IMR-90 (cell line): ENCODE data around the gene ARPC4.
"Not testable (repeated sequence)": the region's sequence is repeated elsewhere in the genome, so short reads cannot be mapped to it uniquely, and the experiment has no call there.

Experiments
- BHLHE40 ChIP-seq: fragments of 150-350 bp; IDR thresholded peaks from 2 replicates; pipeline ENCODE4 v1.6.1; 2016; ENCODE audit warnings: mild to moderate bottlenecking, low read depth, low read length
- CEBPB ChIP-seq: IDR thresholded peaks from 2 replicates; pipeline ENCODE4 v1.6.1; 2012; ENCODE audit warnings: low read depth, low read length, improper control_type of control experiment
- CHD1 ChIP-seq: IDR thresholded peaks from 2 replicates; pipeline ENCODE4 v1.6.1; 2012; ENCODE audit warnings: low read depth, low read length, improper control_type of control experiment
- CTCF ChIP-seq: conservative IDR thresholded peaks from 2 replicates; pipeline ENCODE4 v1.5.1; 2012; ENCODE audit warnings: mild to moderate bottlenecking, low read depth, low read length, improper control_type of control experiment
- MAFK ChIP-seq: IDR thresholded peaks from 2 replicates; pipeline ENCODE4 v1.6.1; 2012; ENCODE audit warnings: low read depth, low read length, improper control_type of control experiment
- MAZ ChIP-seq: IDR thresholded peaks from 2 replicates; pipeline ENCODE4 v1.6.1; 2012; ENCODE audit warnings: low read depth, mild to moderate bottlenecking, low read length, improper control_type of control experiment, moderate library complexity, borderline replicate concordance
- MXI1 ChIP-seq: IDR thresholded peaks from 2 replicates; pipeline ENCODE4 v1.6.1; 2012; ENCODE audit warnings: low read depth, mild to moderate bottlenecking, low read length, moderate library complexity, borderline replicate concordance
- NFE2L2 ChIP-seq: fragments of 150-350 bp; IDR thresholded peaks from 2 replicates; pipeline ENCODE4 v1.6.1; 2016; ENCODE audit warnings: low read depth, mild to moderate bottlenecking, low read length
- POLR2A ChIP-seq: IDR thresholded peaks from 2 replicates; pipeline ENCODE4 v1.6.1; 2012; ENCODE audit warnings: mild to moderate bottlenecking, low read depth, low read length
- RAD21 ChIP-seq: IDR thresholded peaks from 2 replicates; pipeline ENCODE4 v1.6.1; 2012; ENCODE audit warnings: low read length, improper control_type of control experiment
- RCOR1 ChIP-seq: IDR thresholded peaks from 2 replicates; pipeline ENCODE4 v1.6.1; 2012; ENCODE audit warnings: mild to moderate bottlenecking, low read length, improper control_type of control experiment; ENCODE audit not compliant: insufficient replicate concordance
- RFX5 ChIP-seq: IDR thresholded peaks from 2 replicates; pipeline ENCODE4 v1.8.0; 2012; ENCODE audit warnings: low read depth, mild to moderate bottlenecking, low read length, moderate library complexity
- SMC3 ChIP-seq: fragments of 150-350 bp; IDR thresholded peaks from 2 replicates; pipeline ENCODE4 v1.6.1; 2016; ENCODE audit warnings: low read depth, mild to moderate bottlenecking, antibody characterized with exemption, low read length, moderate library complexity
- USF2 ChIP-seq: fragments of 150-350 bp; IDR thresholded peaks from 2 replicates; pipeline ENCODE4 v1.6.1; 2017; ENCODE audit warnings: mild to moderate bottlenecking, antibody characterized with exemption, low read length, low read depth

DNA sequence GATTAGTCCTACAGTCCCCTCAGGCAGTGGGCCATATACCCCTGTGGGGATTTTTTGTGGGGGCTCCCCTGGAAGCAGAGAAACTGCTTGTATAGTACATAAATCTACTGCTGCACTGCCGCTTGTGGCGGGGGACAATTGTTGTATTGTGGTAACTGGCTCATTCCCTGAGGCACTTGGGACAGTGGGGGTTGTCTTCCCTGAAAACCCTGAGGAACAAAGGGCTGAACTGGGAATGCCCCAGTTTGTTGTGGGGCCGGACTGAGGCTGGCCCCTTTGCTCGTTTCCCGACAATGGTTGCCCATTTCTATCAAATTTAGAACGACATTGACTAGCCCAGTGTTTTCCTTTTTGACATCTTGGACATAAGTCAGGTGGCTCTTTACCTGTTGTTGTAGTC is 58.5 kb downstream of the ARPC4 start:
- TF ChIP-seq CTCF, BHLHE40, MAZ, RFX5, NFE2L2, POLR2A, CEBPB, USF2, RCOR1, MXI1, SMC3, RAD21, MAFK, CHD1: not testable (repeated sequence)
